A549 (cell line): Measurements from ENCODE around the gene SLC1A4.

Experiments
- BHLHE40 ChIP-seq: IDR thresholded peaks from 2 replicates; pipeline ENCODE4 v1.6.1; 2012; ENCODE audit warnings: low read depth, low read length, inconsistent platforms
- MYC ChIP-seq: IDR thresholded peaks from 2 replicates; pipeline ENCODE4 v1.6.1; 2012; ENCODE audit warnings: mild to moderate bottlenecking, inconsistent platforms, low read length, improper control_type of control experiment, borderline replicate concordance
- POLR2A ChIP-seq: IDR thresholded peaks from 2 replicates; pipeline ENCODE4 v1.6.1; 2012; ENCODE audit warnings: mild to moderate bottlenecking, low read length
- RARB ChIP-seq: fragments of 250-450 bp; sonication (Bioruptor Pico); IDR thresholded peaks from 2 replicates; pipeline ENCODE4 v1.8.0; 2021; ENCODE audit warnings: mild to moderate bottlenecking, moderate library complexity
- TF ChIP-seq, protein P1 (sequence below): IDR thresholded peaks from 2 replicates; pipeline ENCODE4 v1.6.1; 2012
- TF ChIP-seq, protein P2 (sequence below): fragments of >200 bp; sonication (Bioruptor Twin); formaldehyde crosslinking; IDR thresholded peaks from 3 replicates; pipeline ENCODE4 v1.5.1; 2016

DNA sequence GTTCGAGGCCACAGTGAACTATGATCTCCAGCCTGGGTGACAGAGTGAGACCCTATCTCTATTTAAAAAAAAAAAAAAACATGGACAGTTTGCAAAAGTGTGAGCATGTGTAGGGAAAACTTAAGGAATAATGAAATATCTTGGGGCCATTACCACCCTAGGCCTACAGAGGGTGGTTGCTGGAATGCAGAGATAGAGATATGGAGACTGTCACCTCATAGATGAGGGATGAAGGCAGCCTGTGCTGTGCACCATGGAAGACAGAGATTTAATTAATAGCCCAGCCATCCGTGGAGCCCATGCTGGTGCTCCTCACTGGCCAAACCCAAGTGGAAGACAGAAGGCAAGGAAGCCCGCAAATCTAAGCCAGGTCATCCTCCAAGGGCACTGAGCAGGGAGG lies 50.4 kb downstream of the SLC1A4 start:
- TF ChIP-seq MYC (no peak), BHLHE40 (no peak), RARB (CRISPR knock-in tag) (no peak), POLR2A (no peak)
- TF ChIP-seq, protein P1, sequence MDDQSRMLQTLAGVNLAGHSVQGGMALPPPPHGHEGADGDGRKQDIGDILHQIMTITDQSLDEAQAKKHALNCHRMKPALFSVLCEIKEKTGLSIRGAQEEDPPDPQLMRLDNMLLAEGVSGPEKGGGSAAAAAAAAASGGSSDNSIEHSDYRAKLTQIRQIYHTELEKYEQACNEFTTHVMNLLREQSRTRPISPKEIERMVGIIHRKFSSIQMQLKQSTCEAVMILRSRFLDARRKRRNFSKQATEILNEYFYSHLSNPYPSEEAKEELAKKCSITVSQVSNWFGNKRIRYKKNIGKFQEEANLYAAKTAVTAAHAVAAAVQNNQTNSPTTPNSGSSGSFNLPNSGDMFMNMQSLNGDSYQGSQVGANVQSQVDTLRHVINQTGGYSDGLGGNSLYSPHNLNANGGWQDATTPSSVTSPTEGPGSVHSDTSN = no peak
- TF ChIP-seq, protein P2, sequence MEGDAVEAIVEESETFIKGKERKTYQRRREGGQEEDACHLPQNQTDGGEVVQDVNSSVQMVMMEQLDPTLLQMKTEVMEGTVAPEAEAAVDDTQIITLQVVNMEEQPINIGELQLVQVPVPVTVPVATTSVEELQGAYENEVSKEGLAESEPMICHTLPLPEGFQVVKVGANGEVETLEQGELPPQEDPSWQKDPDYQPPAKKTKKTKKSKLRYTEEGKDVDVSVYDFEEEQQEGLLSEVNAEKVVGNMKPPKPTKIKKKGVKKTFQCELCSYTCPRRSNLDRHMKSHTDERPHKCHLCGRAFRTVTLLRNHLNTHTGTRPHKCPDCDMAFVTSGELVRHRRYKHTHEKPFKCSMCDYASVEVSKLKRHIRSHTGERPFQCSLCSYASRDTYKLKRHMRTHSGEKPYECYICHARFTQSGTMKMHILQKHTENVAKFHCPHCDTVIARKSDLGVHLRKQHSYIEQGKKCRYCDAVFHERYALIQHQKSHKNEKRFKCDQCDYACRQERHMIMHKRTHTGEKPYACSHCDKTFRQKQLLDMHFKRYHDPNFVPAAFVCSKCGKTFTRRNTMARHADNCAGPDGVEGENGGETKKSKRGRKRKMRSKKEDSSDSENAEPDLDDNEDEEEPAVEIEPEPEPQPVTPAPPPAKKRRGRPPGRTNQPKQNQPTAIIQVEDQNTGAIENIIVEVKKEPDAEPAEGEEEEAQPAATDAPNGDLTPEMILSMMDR = no peak
